ENCODE measurements around the gene FMNL2.

FMNL2 gene

DNA sequence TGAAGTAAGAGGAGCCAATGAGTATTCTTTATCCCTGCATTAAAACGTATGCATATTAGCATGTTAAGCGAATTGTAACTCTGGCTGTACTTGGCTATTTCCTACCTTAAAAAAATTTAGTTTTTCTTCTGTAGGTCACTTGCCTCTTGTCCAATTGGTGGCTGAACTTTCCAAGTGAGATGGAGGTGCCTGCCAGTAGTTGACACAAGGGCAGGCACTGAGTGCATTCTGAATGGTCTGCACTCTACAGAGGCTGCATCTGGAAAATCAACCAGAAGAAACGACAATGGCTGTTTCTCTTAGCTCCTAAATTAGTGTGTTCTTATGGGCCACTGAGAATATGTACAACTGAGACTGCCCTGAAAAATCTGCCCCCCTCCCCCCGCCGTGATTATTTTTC lies 221.5 kb downstream of the FMNL2 start:
- H3K9me3 ChIP-seq (replicated peaks in 1 of 11): no peaks in the 10 kb centered on the region

DNA sequence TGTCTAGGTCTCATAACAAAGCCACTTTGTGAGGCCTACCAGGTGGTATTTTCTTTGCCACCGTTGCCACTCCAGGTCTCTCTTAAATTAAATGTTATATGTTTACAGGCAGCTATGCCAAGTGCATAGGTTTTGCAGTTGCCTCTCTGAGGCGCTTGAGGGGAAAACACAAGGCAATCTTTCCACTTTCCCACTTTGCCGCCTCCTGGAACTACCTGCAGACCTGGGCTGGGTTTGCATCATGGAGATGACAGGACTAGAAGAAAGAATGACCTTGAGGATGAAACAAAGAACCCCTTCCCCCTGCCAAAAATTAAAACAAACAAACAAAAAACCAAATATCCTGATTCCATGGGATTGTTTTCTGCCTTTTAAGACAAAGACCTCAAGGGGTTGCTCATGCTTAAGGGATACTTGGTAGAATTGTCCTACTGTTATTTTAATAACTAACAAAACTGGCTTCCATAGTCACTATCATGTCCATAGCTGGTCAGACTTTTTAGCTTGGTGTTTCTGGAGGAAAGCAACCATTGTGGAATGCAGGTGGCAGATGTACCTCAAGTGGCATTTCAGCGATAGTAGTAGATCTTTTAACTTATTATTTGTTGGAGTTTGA lies 222.4 kb downstream of the FMNL2 start:
- Histone ChIP-seq H3K27me3 (no peaks in the 10 kb centered on the region), H3K4me2 (no peak overlapping the region), H3K4me1 (peaks cover 12 to 44% (median 32%) of the 10 kb centered on the region in 10 experiments; a peak in 18 of 20 replicates), H4K20me1 (peaks cover 0 to 4% (median 0%) of the 10 kb centered on the region in 11 experiments; a peak in 2 of 22 replicates), H3K36me3 (peaks cover 54 to 89% (median 80%) of the 10 kb centered on the region in 11 experiments), H3K27ac (peak overlapping the region in 5 of 11 experiments; percentile 12 to 45 (median 29); a peak in 7 of 22 replicates), H3K9me3 (replicated peaks in 1 of 11) (no peaks in the 10 kb centered on the region), H3K4me3 (no peak overlapping the region), H3K9ac (no peak overlapping the region)
- no peak for TF ChIP-seq Cebpa-rat (IDR thresholded peaks at IDR 0.05)

More for the DNA sequence above, 221.5 kb downstream of the FMNL2 start:
- Histone ChIP-seq H3K4me1 (peaks cover 8 to 46% (median 29%) of the 10 kb centered on the region in 10 experiments; a peak in 16 of 20 replicates), H3K27ac (peak overlapping the region in 6 of 11 experiments; percentile 1 to 48 (median 26); a peak in 10 of 22 replicates), H3K4me3 (no peak overlapping the region), H3K27me3 (no peaks in the 10 kb centered on the region), H3K36me3 (peaks cover 49 to 89% (median 74%) of the 10 kb centered on the region in 11 experiments), H3K9ac (no peak overlapping the region), H4K20me1 (peaks cover 0 to 4% (median 0%) of the 10 kb centered on the region in 11 experiments; a peak in 2 of 22 replicates), H3K4me2 (peak overlapping the region in 1 of 11 experiments; percentile 20; a peak in 2 of 22 replicates)
- TF ChIP-seq Cebpa-rat (IDR thresholded peaks at IDR 0.05): no peak

DNA sequence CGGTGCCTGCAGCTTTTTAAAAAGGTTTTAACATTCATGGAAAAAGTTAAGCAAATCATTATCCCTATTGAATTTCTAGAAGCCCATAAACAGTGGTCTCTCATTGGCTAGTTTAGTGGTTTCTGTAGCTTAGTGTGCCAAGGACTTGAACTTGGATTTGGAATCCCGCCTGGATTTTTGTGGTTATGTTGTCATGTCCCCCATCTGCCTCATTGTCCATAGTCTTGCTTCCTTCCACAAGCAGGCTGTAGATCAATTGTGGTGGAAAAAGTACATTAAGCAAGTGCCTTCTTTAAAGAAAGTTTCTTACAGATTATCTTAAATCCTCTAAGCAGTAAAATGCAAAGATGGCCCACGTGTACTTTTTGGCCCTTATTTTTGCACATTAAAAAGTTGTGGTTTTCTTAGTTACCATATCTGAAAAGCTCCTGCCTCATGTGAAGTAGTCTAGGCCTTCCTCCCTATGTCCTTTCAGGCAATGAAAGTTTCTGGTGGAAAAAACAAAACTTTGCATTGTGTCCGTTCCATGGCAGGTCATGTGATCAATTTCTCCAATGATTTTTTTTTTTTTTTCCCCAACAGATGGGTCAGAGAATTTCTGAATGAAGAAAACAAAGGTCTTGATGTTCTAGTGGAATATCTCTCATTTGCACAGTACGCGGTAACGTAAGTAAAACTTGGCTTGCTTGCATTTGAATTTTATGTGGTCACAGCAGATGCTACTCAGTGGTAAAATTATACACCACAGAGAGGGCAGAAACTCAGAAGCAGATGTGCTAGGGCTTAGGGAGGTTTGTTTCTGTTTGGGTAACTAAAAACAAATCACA lies 223.4 kb downstream of the FMNL2 start:
- peaks cover 22 to 45% (median 32%) of the 10 kb centered on the region in 10 experiments for H3K4me1 ChIP-seq
- H3K36me3 ChIP-seq: peaks cover 61 to 98% (median 87%) of the 10 kb centered on the region in 11 experiments
- H3K27ac ChIP-seq: peak overlapping the region in 1 of 11 experiments; percentile 3; a peak in 1 of 22 replicates
- TF ChIP-seq Cebpa-rat (IDR thresholded peaks at IDR 0.05): no peak
- H3K9ac ChIP-seq: no peak overlapping the region
- peaks cover 0 to 4% (median 0%) of the 10 kb centered on the region in 11 experiments; a peak in 2 of 22 replicates for H4K20me1 ChIP-seq
- H3K9me3 ChIP-seq (replicated peaks in 1 of 11): no peaks in the 10 kb centered on the region
- H3K27me3 ChIP-seq: no peaks in the 10 kb centered on the region
- H3K4me3 ChIP-seq: no peak overlapping the region
- H3K4me2 ChIP-seq: no peak overlapping the region

DNA sequence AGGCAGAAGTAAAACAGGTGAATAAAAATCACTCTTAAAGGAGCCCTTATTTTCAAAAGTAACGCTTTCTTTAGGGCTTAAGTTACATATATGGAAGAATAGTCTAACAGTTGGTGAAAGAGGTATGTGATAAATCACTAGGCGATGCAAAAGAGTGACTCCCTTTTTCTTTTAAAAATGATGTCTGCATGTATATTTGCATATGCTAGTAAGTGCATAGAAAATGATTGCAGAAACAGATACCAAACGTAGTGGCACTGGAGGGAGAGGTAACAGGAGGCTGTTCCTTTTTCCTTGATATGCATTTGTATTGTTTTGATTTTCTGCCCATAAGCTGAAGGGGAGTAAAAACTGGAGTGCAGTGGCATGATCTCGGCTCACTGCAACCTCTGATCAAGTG lies 224.0 kb downstream of the FMNL2 start:
- Histone ChIP-seq H4K20me1 (peaks cover 0 to 4% (median 0%) of the 10 kb centered on the region in 11 experiments; a peak in 2 of 22 replicates), H3K4me2 (no peak overlapping the region), H3K36me3 (peaks cover 61 to 100% (median 84%) of the 10 kb centered on the region in 11 experiments), H3K9ac (no peak overlapping the region), H3K4me3 (no peak overlapping the region), H3K4me1 (peaks cover 29 to 52% (median 38%) of the 10 kb centered on the region in 10 experiments), H3K9me3 (replicated peaks in 1 of 11) (no peaks in the 10 kb centered on the region), H3K27me3 (no peaks in the 10 kb centered on the region), H3K27ac (no peak overlapping the region)
- TF ChIP-seq Cebpa-rat (IDR thresholded peaks at IDR 0.05): no peak

DNA sequence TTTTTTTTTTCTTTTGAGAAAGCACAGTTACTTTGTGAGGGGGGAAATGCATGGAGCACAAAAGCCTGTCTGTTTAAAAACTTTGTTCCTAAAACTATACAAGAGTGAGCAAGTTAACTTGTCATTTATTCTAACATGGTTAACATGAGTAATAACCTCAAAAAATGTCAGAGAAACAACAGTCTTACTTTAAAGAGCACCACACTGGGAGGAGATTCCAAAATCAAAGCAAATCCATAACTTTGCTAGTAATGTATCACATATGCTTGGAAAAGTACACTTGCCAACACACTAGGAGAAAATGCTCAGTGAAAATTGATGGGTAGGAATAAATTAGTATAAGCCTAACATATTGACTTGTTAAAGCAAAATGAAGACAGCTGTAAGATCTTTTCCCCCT lies 225.2 kb downstream of the FMNL2 start:
- H3K27ac ChIP-seq: no peak overlapping the region
- H3K9me3 ChIP-seq (replicated peaks in 1 of 11): no peaks in the 10 kb centered on the region
- H3K4me3 ChIP-seq: no peak overlapping the region
- H3K4me1 ChIP-seq: peaks cover 39 to 53% (median 45%) of the 10 kb centered on the region in 10 experiments
- H4K20me1 ChIP-seq: peaks cover 0 to 1% (median 0%) of the 10 kb centered on the region in 11 experiments; a peak in 1 of 22 replicates
- no peak overlapping the region for H3K4me2 ChIP-seq
- no peak for TF ChIP-seq Cebpa-rat (IDR thresholded peaks at IDR 0.05)
- H3K36me3 ChIP-seq: peaks cover 62 to 100% (median 81%) of the 10 kb centered on the region in 11 experiments
- no peaks in the 10 kb centered on the region for H3K27me3 ChIP-seq
- no peak overlapping the region for H3K9ac ChIP-seq

DNA sequence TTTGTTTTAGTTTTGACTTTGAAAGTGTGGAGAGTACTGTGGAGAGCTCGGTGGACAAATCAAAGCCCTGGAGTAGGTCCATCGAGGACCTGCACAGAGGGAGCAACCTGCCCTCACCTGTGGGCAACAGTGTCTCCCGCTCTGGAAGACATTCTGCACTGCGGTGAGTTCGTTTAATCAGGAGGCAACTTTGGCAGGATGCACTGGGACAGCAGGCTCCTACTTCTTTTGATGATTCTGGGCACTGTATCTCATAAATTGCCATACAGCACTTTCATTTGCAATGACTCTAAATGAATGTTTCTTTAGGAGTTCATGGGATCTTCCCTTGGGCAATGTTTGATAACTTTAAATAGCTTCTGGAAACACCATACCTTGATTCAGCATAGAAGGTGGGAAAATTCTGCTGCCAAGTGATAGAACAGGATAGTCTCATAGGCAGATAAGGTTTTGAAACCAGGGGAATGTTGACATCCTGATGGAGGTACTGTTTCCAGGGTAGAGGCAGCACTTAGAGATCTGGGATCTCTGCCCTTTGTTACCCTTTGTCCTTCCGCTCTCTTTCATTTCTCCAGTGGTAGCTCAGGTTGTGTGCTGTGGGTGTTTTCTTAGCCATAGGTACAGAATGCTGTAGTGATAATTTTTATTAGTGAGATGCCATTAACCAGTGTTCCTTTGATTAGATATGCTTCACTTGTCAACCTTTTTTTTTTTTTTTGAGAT lies 226.1 kb downstream of the FMNL2 start:
- 0 out of 22 replicates have a peak overlapping the region, but pooled peaks of 1 of the 11 experiments have one; percentile 91 for H3K27ac ChIP-seq
- no peaks in the 10 kb centered on the region for H3K27me3 ChIP-seq
- H3K9ac ChIP-seq: no peak overlapping the region
- peaks cover 62 to 97% (median 74%) of the 10 kb centered on the region in 11 experiments for H3K36me3 ChIP-seq
- H3K4me2 ChIP-seq: no peak overlapping the region
- no peaks in the 10 kb centered on the region; a peak in 1 of 22 replicates for H4K20me1 ChIP-seq
- H3K4me3 ChIP-seq: no peak overlapping the region
- H3K9me3 ChIP-seq (replicated peaks in 1 of 11): no peaks in the 10 kb centered on the region
- TF ChIP-seq Cebpa-rat (IDR thresholded peaks at IDR 0.05): no peak
- peaks cover 40 to 53% (median 46%) of the 10 kb centered on the region in 10 experiments for H3K4me1 ChIP-seq

DNA sequence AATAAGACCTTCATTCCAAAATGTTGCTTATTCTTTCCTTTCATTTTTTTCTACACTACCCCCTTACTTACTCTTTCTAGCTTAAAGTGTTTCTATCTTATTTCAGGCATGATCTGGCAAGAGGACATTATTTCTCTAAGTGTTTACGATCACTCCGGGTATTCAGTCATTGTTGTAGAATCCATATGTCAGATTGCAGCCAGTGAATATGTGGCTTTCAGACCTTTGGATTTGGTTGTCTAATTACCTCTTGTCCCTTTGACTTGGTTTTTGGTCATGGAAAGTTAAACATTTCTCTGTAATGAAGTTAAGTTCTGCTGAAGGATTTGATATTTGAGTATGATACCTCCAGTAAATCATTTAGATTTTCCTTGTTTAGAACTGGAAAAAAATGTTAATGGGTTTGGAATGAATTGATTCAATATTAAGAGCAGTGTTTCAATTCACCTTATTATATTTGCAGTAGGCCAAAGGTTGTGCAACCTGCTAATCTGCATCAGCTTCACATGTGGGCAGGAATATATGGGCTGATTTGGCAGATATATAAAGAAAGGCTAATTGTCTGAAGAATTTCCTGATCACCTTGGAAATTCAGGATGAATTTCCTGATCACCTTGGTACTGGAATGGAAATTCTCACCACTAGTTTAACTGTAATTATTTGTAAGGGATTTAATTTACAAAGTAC lies 227.4 kb downstream of the FMNL2 start:
- peak overlapping the region in 8 of 11 experiments; percentile 1 to 97 (median 93); a peak in 12 of 22 replicates for H3K27ac ChIP-seq
- H4K20me1 ChIP-seq: no peaks in the 10 kb centered on the region
- H3K4me1 ChIP-seq: peaks cover 46 to 59% (median 52%) of the 10 kb centered on the region in 10 experiments
- TF ChIP-seq Cebpa-rat (IDR thresholded peaks at IDR 0.05): no peak
- H3K36me3 ChIP-seq: peaks cover 57 to 85% (median 63%) of the 10 kb centered on the region in 11 experiments
- H3K9me3 ChIP-seq (replicated peaks in 1 of 11): no peaks in the 10 kb centered on the region
- H3K4me3 ChIP-seq: no peak overlapping the region
- no peak overlapping the region for H3K9ac ChIP-seq
- peak overlapping the region in 8 of 11 experiments; percentile 30 to 85 (median 70); a peak in 14 of 22 replicates for H3K4me2 ChIP-seq
- H3K27me3 ChIP-seq: no peaks in the 10 kb centered on the region

DNA sequence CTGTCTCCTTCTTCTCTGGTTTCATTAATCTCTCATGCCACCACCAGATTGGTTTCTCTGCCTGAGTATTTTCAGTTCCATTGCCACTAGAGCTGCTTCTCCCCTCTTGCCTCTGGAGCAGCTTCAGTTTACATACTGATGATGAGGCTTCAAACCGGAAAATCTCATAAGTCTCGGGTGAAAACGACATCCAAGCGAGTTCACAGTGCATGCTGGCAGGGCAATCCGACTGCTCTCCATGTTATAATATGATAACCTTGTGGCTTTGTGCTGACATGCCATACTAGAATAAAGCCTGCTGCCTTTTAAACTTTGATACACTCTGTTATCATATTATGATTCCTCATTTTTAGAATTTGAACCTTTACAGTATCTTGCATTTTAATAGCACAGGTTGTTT lies 228.8 kb downstream of the FMNL2 start:
- peak overlapping the region; percentile 1 to 97 (median 91); a peak in 21 of 22 replicates for H3K27ac ChIP-seq
- H3K27me3 ChIP-seq: no peaks in the 10 kb centered on the region
- no peak overlapping the region for H3K4me3 ChIP-seq
- H3K9ac ChIP-seq: peak overlapping the region; percentile 26 to 70 (median 53); a peak in 19 of 22 replicates
- H3K9me3 ChIP-seq (replicated peaks in 1 of 11): no peaks in the 10 kb centered on the region; a peak in 2 of 22 replicates
- H3K4me2 ChIP-seq: peak overlapping the region; percentile 30 to 85 (median 60)
- H3K36me3 ChIP-seq: peaks cover 48 to 85% (median 57%) of the 10 kb centered on the region in 11 experiments
- no peaks in the 10 kb centered on the region for H4K20me1 ChIP-seq
- H3K4me1 ChIP-seq: peaks cover 60 to 73% (median 66%) of the 10 kb centered on the region in 10 experiments
- TF ChIP-seq Cebpa-rat (IDR thresholded peaks at IDR 0.05): no peak
